Right atrium auricular region (tissue), 2 donors: Measurements from ENCODE around the gene HSCB. TPM values are rescaled to one million over a fixed set of nuclear protein-coding genes. Genes with fewer than 3 reads are reported as not detected.

Experiments used
- total RNA-seq, 2 donors: library from RNA; depleted of rRNA; stranded (reverse); fragments of >200 nt; gene quantifications; one replicate each; pipeline ENCODE4 v1.1.0, GENCODE V29; 2016

HSCB gene
- total RNA-seq, 2 donors from 2014 or later = 11.9 to 12.6 TPM

Other genes starting within 250 kb of the HSCB start
- 10 to 100 TPM; 22.1 to 22.3 TPM for gene TTC28, start 62.2 kb upstream of the HSCB start, total RNA-seq
- 10 to 100 TPM in 1 of 2 donors, 1 to 10 TPM in 1; 2.7 to 11.3 TPM for gene CHEK2, start 219 bp upstream of the HSCB start, total RNA-seq
- 10 to 100 TPM; 13.6 to 17.3 TPM for gene CCDC117, start 30.7 kb downstream of the HSCB start, total RNA-seq
- 100 to 1,000 TPM; 104 to 160 TPM for gene XBP1, start 58.5 kb downstream of the HSCB start, total RNA-seq
- 10 to 100 TPM in 1 of 2 donors, 1 to 10 TPM in 1; 7.9 to 11.5 TPM for gene ZNRF3, start 141.5 kb downstream of the HSCB start, total RNA-seq